DMS153 treated with DMSO at 0.1 percent for 48 hours (cell line): ENCODE results near the gene MAP2K4.

Experiments
- DNase-seq: peaks from one replicate; lab custom pipeline; 2025; ENCODE audit not compliant: unreplicated experiment; lab: John Stamatoyannopoulos, UW

The MAP2K4 gene

GRCh38 chr17:12088035-12088434 lies 67.4 kb downstream of the MAP2K4 start:
- no peak for DNase-seq

- DNase-seq = no peak
Measured at GRCh38 chr17:12089809-12090384, 69.2 kb downstream of the MAP2K4 start.

- DNase-seq = no peak
Measured at GRCh38 chr17:12094336-12094735, 73.7 kb downstream of the MAP2K4 start.

GRCh38 chr17:12095522-12095921 lies 74.8 kb downstream of the MAP2K4 start:
- DNase-seq = no peak

- no peak for DNase-seq
Measured at GRCh38 chr17:12097326-12097725, 76.6 kb downstream of the MAP2K4 start.

- no peak for DNase-seq
Measured at GRCh38 chr17:12098568-12098967, 77.9 kb downstream of the MAP2K4 start.

GRCh38 chr17:12099412-12099811 lies 78.7 kb downstream of the MAP2K4 start:
- no peak for DNase-seq

- DNase-seq = no peak
Measured at GRCh38 chr17:12104831-12105230, 84.2 kb downstream of the MAP2K4 start.

GRCh38 chr17:12107905-12108304 lies 87.2 kb downstream of the MAP2K4 start:
- no peak for DNase-seq

GRCh38 chr17:12110906-12111305 lies 90.2 kb downstream of the MAP2K4 start:
- no peak for DNase-seq

- no peak for DNase-seq
Measured at GRCh38 chr17:12113156-12113555, 92.5 kb downstream of the MAP2K4 start.

- DNase-seq = no peak
Measured at GRCh38 chr17:12114686-12115418, 94.2 kb downstream of the MAP2K4 start.

- no peak for DNase-seq
Measured at GRCh38 chr17:12116143-12116542, 95.5 kb downstream of the MAP2K4 start.

- DNase-seq = no peak
Measured at GRCh38 chr17:12118617-12119016, 97.9 kb downstream of the MAP2K4 start.

- no peak for DNase-seq
Measured at GRCh38 chr17:12122075-12122474, 101.4 kb downstream of the MAP2K4 start.

GRCh38 chr17:12127177-12127576 lies 106.5 kb downstream of the MAP2K4 start:
- DNase-seq = no peak

GRCh38 chr17:12127667-12128066 lies 107.0 kb downstream of the MAP2K4 start:
- no peak for DNase-seq

GRCh38 chr17:12128946-12129345 lies 108.3 kb downstream of the MAP2K4 start:
- DNase-seq = no peak

- DNase-seq = no peak
Measured at GRCh38 chr17:12133183-12133582, 112.5 kb downstream of the MAP2K4 start.

- DNase-seq = no peak
Measured at GRCh38 chr17:12134101-12134500, 113.4 kb downstream of the MAP2K4 start.

GRCh38 chr17:12134587-12134986 lies 113.9 kb downstream of the MAP2K4 start:
- no peak for DNase-seq

- no peak for DNase-seq
Measured at GRCh38 chr17:12136243-12136642, 115.6 kb downstream of the MAP2K4 start.

GRCh38 chr17:12136646-12137045 lies 116.0 kb downstream of the MAP2K4 start:
- DNase-seq = no peak
